ENCODE data around the gene ZBTB24.
"Not testable (repeated sequence)": the region's sequence is repeated elsewhere in the genome, so short reads cannot be mapped to it uniquely, and the experiment has no call there.

The ZBTB24 gene

GRCh38 chr6:109482905-109483734 lies at the start of gene ZBTB24:
Gene ZBTB24 (minus strand): TSS chr6:109483219. CDS start chr6:109482026, 1,193 bp downstream.
- no peak for FAIRE-seq

- FAIRE-seq = no peak
Measured at GRCh38 chr6:109531446-109531845, 48.4 kb upstream of the ZBTB24 start.

GRCh38 chr6:109527989-109528388 lies 45.0 kb upstream of the ZBTB24 start:
- no peak for FAIRE-seq

- peak; percentile 42 for FAIRE-seq
Measured at GRCh38 chr6:109526905-109527628, 44.0 kb upstream of the ZBTB24 start.

- FAIRE-seq = no peak
Measured at GRCh38 chr6:109524129-109524528, 41.1 kb upstream of the ZBTB24 start.

- FAIRE-seq = no peak
Measured at GRCh38 chr6:109523478-109523877, 40.5 kb upstream of the ZBTB24 start.

- FAIRE-seq = no peak
Measured at GRCh38 chr6:109521080-109521479, 38.1 kb upstream of the ZBTB24 start.

- not testable (repeated sequence) for FAIRE-seq
Measured at GRCh38 chr6:109519647-109520046, 36.6 kb upstream of the ZBTB24 start.

- FAIRE-seq = no peak
Measured at GRCh38 chr6:109516929-109517328, 33.9 kb upstream of the ZBTB24 start.

- no peak for FAIRE-seq
Measured at GRCh38 chr6:109515781-109516409, 32.9 kb upstream of the ZBTB24 start.

- FAIRE-seq = no peak
Measured at GRCh38 chr6:109514946-109515345, 31.9 kb upstream of the ZBTB24 start.

GRCh38 chr6:109513571-109514071 lies 30.6 kb upstream of the ZBTB24 start:
- FAIRE-seq = no peak

GRCh38 chr6:109512271-109512817 lies 29.3 kb upstream of the ZBTB24 start:
- no peak for FAIRE-seq

GRCh38 chr6:109511832-109512231 lies 28.8 kb upstream of the ZBTB24 start:
- FAIRE-seq = no peak

GRCh38 chr6:109510358-109510757 lies 27.3 kb upstream of the ZBTB24 start:
- FAIRE-seq = no peak

- FAIRE-seq = no peak
Measured at GRCh38 chr6:109508166-109508860, 25.3 kb upstream of the ZBTB24 start.

- no peak for FAIRE-seq
Measured at GRCh38 chr6:109507490-109508072, 24.6 kb upstream of the ZBTB24 start.

GRCh38 chr6:109506841-109507240 lies 23.8 kb upstream of the ZBTB24 start:
- FAIRE-seq = no peak

- FAIRE-seq = no peak
Measured at GRCh38 chr6:109506314-109506713, 23.3 kb upstream of the ZBTB24 start.

GRCh38 chr6:109503327-109504224 lies 20.6 kb upstream of the ZBTB24 start:
- no peak for FAIRE-seq

- FAIRE-seq = no peak
Measured at GRCh38 chr6:109498936-109499335, 15.9 kb upstream of the ZBTB24 start.

Data from G401.6 (cell line).